ENCODE measurements around the gene GRAP2. TPM values are rescaled to one million over a fixed set of nuclear protein-coding genes. Genes with fewer than 3 reads are reported as not detected.

The GRAP2 gene
- total RNA-seq, 1 experiment from 2014 or later, result not detected

GRCh38 chr22:39983346-39983745 lies 82.5 kb downstream of the GRAP2 start:
- DNase-seq (no peak), ATAC-seq (no peak)
- TF ChIP-seq EZH2 (IDR thresholded peaks at IDR 0.05; ENCODE audit: low read length, unreplicated experiment), result no peak
- no peak for TF ChIP-seq CTCF (conservative IDR thresholded peaks at IDR 0.05; ENCODE audit: low read depth, low read length)
- no peak for TF ChIP-seq EZH2phosphoT487 (IDR thresholded peaks at IDR 0.05; ENCODE audit: borderline replicate concordance, low read length)
- Histone ChIP-seq H4K20me1 (ENCODE audit: low read length) (no peaks in the 10 kb centered on the region), H2AFZ (ENCODE audit: low read length) (no peak overlapping the region), H3K4me2 (ENCODE audit: low read length) (no peak overlapping the region), H3K79me2 (ENCODE audit: low read length) (no peaks in the 10 kb centered on the region), H3K9me3 (ENCODE audit: low read length) (no peaks in the 10 kb centered on the region), H3K9ac (ENCODE audit: low read length) (no peak overlapping the region), H3F3A (ENCODE audit: low read length, unreplicated experiment) (no peaks in the 10 kb centered on the region), H3K27me3 (ENCODE audit: low read length) (peaks cover 14% of the 10 kb centered on the region), H3K4me1 (ENCODE audit: insufficient read depth, low read length) (no peaks in the 10 kb centered on the region), H3K4me3 (ENCODE audit: low read length) (no peak overlapping the region), H3K27ac (ENCODE audit: low read length) (no peak overlapping the region), H3K36me3 (ENCODE audit: low read depth, low read length) (no peaks in the 10 kb centered on the region), H3K9me2 (replicated peaks; ENCODE audit: low read length) (no peaks in the 10 kb centered on the region)
- ChIA-PET CTCF (no interaction called here), POLR2A (ENCODE audit: unreplicated experiment) (no interaction called here)
- intact Hi-C loops (cut with micrococcal nuclease), result no loop called here
- no TSS peak for BruUV-seq (replicated peaks)

- Histone ChIP-seq H3K79me2 (ENCODE audit: low read length) (no peaks in the 10 kb centered on the region), H3K4me2 (ENCODE audit: low read length) (no peak overlapping the region), H3K9me2 (replicated peaks; ENCODE audit: low read length) (no peaks in the 10 kb centered on the region), H4K20me1 (ENCODE audit: low read length) (no peaks in the 10 kb centered on the region), H3K36me3 (ENCODE audit: low read depth, low read length) (no peaks in the 10 kb centered on the region), H2AFZ (ENCODE audit: low read length) (no peak overlapping the region), H3K4me1 (ENCODE audit: insufficient read depth, low read length) (no peaks in the 10 kb centered on the region), H3K4me3 (ENCODE audit: low read length) (no peak overlapping the region), H3K27ac (ENCODE audit: low read length) (no peak overlapping the region), H3F3A (ENCODE audit: low read length, unreplicated experiment) (no peaks in the 10 kb centered on the region), H3K27me3 (ENCODE audit: low read length) (peaks cover 12% of the 10 kb centered on the region), H3K9ac (ENCODE audit: low read length) (no peak overlapping the region), H3K9me3 (ENCODE audit: low read length) (no peaks in the 10 kb centered on the region)
- intact Hi-C loops (cut with micrococcal nuclease), result no loop called here
- no TSS peak for BruUV-seq (replicated peaks)
- POLR2A ChIA-PET (ENCODE audit: unreplicated experiment), result no interaction called here
- DNase-seq (no peak), ATAC-seq (no peak)
- TF ChIP-seq EZH2phosphoT487 (IDR thresholded peaks at IDR 0.05; ENCODE audit: borderline replicate concordance, low read length), result no peak
- TF ChIP-seq CTCF (conservative IDR thresholded peaks at IDR 0.05; ENCODE audit: low read depth, low read length), result no peak
- no peak for TF ChIP-seq EZH2 (IDR thresholded peaks at IDR 0.05; ENCODE audit: low read length, unreplicated experiment)
- CTCF ChIA-PET, result no interaction called here
Observed at GRCh38 chr22:39984006-39984405, 83.1 kb downstream of the GRAP2 start.

GRCh38 chr22:39984746-39985145 lies 83.9 kb downstream of the GRAP2 start:
- H3K4me2 ChIP-seq (ENCODE audit: low read length), result no peak overlapping the region
- CTCF ChIA-PET, result no interaction called here
- intact Hi-C loops (cut with micrococcal nuclease), result no loop called here
- H4K20me1 ChIP-seq (ENCODE audit: low read length), result no peaks in the 10 kb centered on the region
- POLR2A ChIA-PET (ENCODE audit: unreplicated experiment), result no interaction called here
- H3K9me3 ChIP-seq (ENCODE audit: low read length), result no peaks in the 10 kb centered on the region
- H3K36me3 ChIP-seq (ENCODE audit: low read depth, low read length), result no peaks in the 10 kb centered on the region
- BruUV-seq (replicated peaks), result no TSS peak
- no peak overlapping the region for H3K9ac ChIP-seq (ENCODE audit: low read length)
- no peaks in the 10 kb centered on the region for H3K9me2 ChIP-seq (replicated peaks; ENCODE audit: low read length)
- no peak for ATAC-seq
- no peak for DNase-seq
- H3K4me3 ChIP-seq (ENCODE audit: low read length), result no peak overlapping the region
- H3K27ac ChIP-seq (ENCODE audit: low read length), result no peak overlapping the region
- H3K4me1 ChIP-seq (ENCODE audit: insufficient read depth, low read length), result no peaks in the 10 kb centered on the region
- H2AFZ ChIP-seq (ENCODE audit: low read length), result no peak overlapping the region
- no peaks in the 10 kb centered on the region for H3F3A ChIP-seq (ENCODE audit: low read length, unreplicated experiment)
- no peaks in the 10 kb centered on the region for H3K79me2 ChIP-seq (ENCODE audit: low read length)
- TF ChIP-seq CTCF (conservative IDR thresholded peaks at IDR 0.05; ENCODE audit: low read depth, low read length), result no peak
- peaks cover 5% of the 10 kb centered on the region for H3K27me3 ChIP-seq (ENCODE audit: low read length)

All from PC-3 (cell line).